K562 (cell line): ENCODE results near the gene EDEM2. TPM values are rescaled to one million over a fixed set of nuclear protein-coding genes. Genes with fewer than 3 reads are reported as not detected.
A peak's percentile ranks its signal among the peaks of the same experiment; 100 is the strongest.

Source experiments
- ATAC-seq: fragments of 200-7000 bp; cut with Tn5 transposase; 3 replicates; pipeline ENCODE4 v1.9.1; 2020; ENCODE audit warnings: moderate library complexity
- BruUV-seq: library from RNA; stranded (reverse); fragments of 400-500 nt; replicated peaks from 2 replicates; lab custom pipeline; 2021; lab: Mats Ljungman, UMichigan
- CTCF ChIA-PET: fragments of 300-600 bp; formaldehyde crosslinking; extraction: SDS; loops from one replicate; lab custom pipeline; 2021; ENCODE audit warnings: low intra/inter-chr PET ratio; lab: Yijun Ruan, JAX
- POLR2A ChIA-PET: fragments of 300-600, 350-650 bp; sonication (Branson Sonifier 250); formaldehyde crosslinking; extraction: SDS; loops from one replicate; lab custom pipeline; 2021; ENCODE audit warnings: antibody characterized with exemption, inconsistent platforms; lab: Yijun Ruan, JAX
- DNase-seq, 4 experiments: peaks; one replicate each; pipeline versions ENCODE4 v3.0.0 to v3.0.0-alpha.2; 2011 to 2018; ENCODE audit warnings: low spot score in 3 of 4, mixed read lengths in 3 of 4; ENCODE audit errors: extremely low read depth in 1 of 4
- FAIRE-seq: peaks from 2 replicates; lab custom pipeline; 2011; peaks lifted over from hg19 to GRCh38; lab: Jason Lieb, UNC
- H2AFZ ChIP-seq: 2 replicates; pipeline ENCODE4 v1.6.0; 2011; ENCODE audit warnings: low read depth, low read length, control low read depth, inconsistent platforms
- H3K27ac ChIP-seq: fragments of 200-600 bp; 3 replicates; pipeline ENCODE4 v1.8.0; 2011; ENCODE audit warnings: low read depth, mild to moderate bottlenecking, control low read depth, inconsistent platforms, low read length, moderate library complexity, mixed read lengths; ENCODE audit errors: extremely low read depth
- H3K27me3 ChIP-seq, 2 experiments: fragments of 300-600 bp in 1 of 2; 2 replicates in 1 of 2; 3 replicates in 1 of 2; pipeline versions ENCODE4 v1.6.0 to v1.8.0; 2011; ENCODE audit warnings: inconsistent platforms in 2 of 2, low read length in 2 of 2, mild to moderate bottlenecking in 1 of 2, mixed read lengths in 1 of 2, moderate library complexity in 1 of 2; ENCODE audit not compliant: control insufficient read depth in 2 of 2, insufficient read depth in 2 of 2
- H3K36me3 ChIP-seq: fragments of 300-600 bp; 3 replicates; pipeline ENCODE4 v1.8.0; 2011; ENCODE audit warnings: mild to moderate bottlenecking, low read length, inconsistent platforms; ENCODE audit not compliant: control insufficient read depth, insufficient read depth
- H3K4me1 ChIP-seq, 2 experiments: fragments of 200-600 bp in 1 of 2; replicated peaks in 1 of 2; 2 replicates in 1 of 2; 3 replicates in 1 of 2; pipeline versions ENCODE4 v1.5.1 to v1.8.0; 2011; ENCODE audit warnings: inconsistent platforms in 2 of 2, low read length in 2 of 2, mild to moderate bottlenecking in 1 of 2, mixed read lengths in 1 of 2, moderate library complexity in 1 of 2; ENCODE audit not compliant: control insufficient read depth in 2 of 2, insufficient read depth in 2 of 2
- H3K4me2 ChIP-seq: 2 replicates; pipeline ENCODE4 v1.6.1; 2011; ENCODE audit warnings: low read length, control low read depth, inconsistent platforms, mixed read lengths; ENCODE audit not compliant: insufficient read depth
- H3K4me3 ChIP-seq: fragments of 200-600 bp; sonication (generic), shearing (Covaris generic); 2 replicates; pipeline ENCODE4 v1.5.1; 2016; ENCODE audit warnings: control low read depth, inconsistent platforms
- H3K79me2 ChIP-seq: fragments of 200-600 bp; 3 replicates; pipeline ENCODE4 v1.8.0; 2011; ENCODE audit warnings: low read length, inconsistent platforms; ENCODE audit not compliant: control insufficient read depth, insufficient read depth
- H3K9ac ChIP-seq, 2 experiments: 2 replicates each; pipeline versions ENCODE4 v1.6.0 to v1.6.1; 2011; ENCODE audit warnings: low read depth in 2 of 2, low read length in 2 of 2, control low read depth in 1 of 2, inconsistent platforms in 1 of 2, mild to moderate bottlenecking in 1 of 2, mixed read lengths in 1 of 2; ENCODE audit not compliant: insufficient read depth in 1 of 2
- H3K9me1 ChIP-seq: one replicate; pipeline ENCODE4 v1.6.0; 2011; ENCODE audit warnings: inconsistent platforms, mild to moderate bottlenecking, low read length, moderate library complexity; ENCODE audit not compliant: control insufficient read depth, insufficient read depth
- H3K9me3 ChIP-seq: replicated peaks from 2 replicates; pipeline ENCODE4 v1.5.1; 2011; ENCODE audit warnings: low read depth, low read length, inconsistent platforms; ENCODE audit not compliant: control insufficient read depth, insufficient read depth
- H4K20me1 ChIP-seq: replicated peaks from 2 replicates; pipeline ENCODE4 v1.6.1; 2011; ENCODE audit warnings: low read length, inconsistent platforms, mixed read lengths; ENCODE audit not compliant: control insufficient read depth, insufficient read depth
- CBX3 ChIP-seq, 2 experiments: IDR thresholded peaks; 1 replicate in 1 of 2; 2 replicates in 1 of 2; pipeline ENCODE4 v1.6.1; 2012; ENCODE audit warnings: inconsistent platforms in 2 of 2, low read length in 2 of 2, borderline replicate concordance in 1 of 2, control low read depth in 1 of 2
- EP400 ChIP-seq: fragments of 450-650 bp; IDR thresholded peaks from 2 replicates; pipeline ENCODE4 v1.6.1; 2017; ENCODE audit warnings: antibody characterized with exemption, mild to moderate bottlenecking, moderate library complexity
- MEIS2 ChIP-seq: fragments of 450-650 bp; IDR thresholded peaks from 2 replicates; pipeline ENCODE4 v1.6.1; 2014; ENCODE audit warnings: mild to moderate bottlenecking; ENCODE audit not compliant: partially characterized antibody
- MTA2 ChIP-seq: fragments of 450-650 bp; IDR thresholded peaks from 2 replicates; pipeline ENCODE4 v1.6.1; 2016; ENCODE audit warnings: low read depth
- PHB2 ChIP-seq: fragments of 450-650 bp; IDR thresholded peaks from 2 replicates; pipeline ENCODE4 v1.6.1; 2017; ENCODE audit warnings: low read depth
- RAD21 ChIP-seq, 2 experiments: fragments of 250-450 bp in 1 of 2; fragments of 450-650 bp in 1 of 2; sonication (Bioruptor Pico) in 1 of 2; formaldehyde crosslinking in 1 of 2; IDR thresholded peaks in 1 of 2; conservative IDR thresholded peaks in 1 of 2; 2 replicates each; pipeline versions ENCODE4 v1.4.0 to v1.8.0; 2020 to 2022; ENCODE audit warnings: mild to moderate bottlenecking in 2 of 2, moderate library complexity in 1 of 2
- SMARCA5 ChIP-seq: fragments of 450-650 bp; IDR thresholded peaks from 2 replicates; pipeline ENCODE4 v1.6.1; 2016
- STAT5B ChIP-seq: fragments of 250-450 bp; sonication (Bioruptor Pico); IDR thresholded peaks from 2 replicates; pipeline ENCODE4 v1.8.0; 2021; ENCODE audit warnings: mild to moderate bottlenecking, inconsistent platforms
- TBL1XR1 ChIP-seq, 2 experiments: IDR thresholded peaks; 2 replicates each; pipeline ENCODE4 v1.6.1; 2012; ENCODE audit warnings: improper control_type of control experiment in 2 of 2, low read length in 2 of 2, mild to moderate bottlenecking in 1 of 2
- TEAD1 ChIP-seq, 2 experiments: fragments of 450-650 bp in 1 of 2; sonication (generic) in 1 of 2; formaldehyde crosslinking; IDR thresholded peaks; 2 replicates each; pipeline versions ENCODE4 v1.4.0 to v1.8.0; 2020 to 2022; ENCODE audit warnings: mild to moderate bottlenecking in 2 of 2, missing genetic modification reagents in 1 of 2
- ZEB2 ChIP-seq: fragments of 450-650 bp; IDR thresholded peaks from 2 replicates; pipeline ENCODE4 v1.6.1; 2016
- ZNF57 ChIP-seq: fragments of 450-650 bp; formaldehyde crosslinking; IDR thresholded peaks from 2 replicates; pipeline ENCODE4 v1.4.0; 2020; ENCODE audit warnings: mild to moderate bottlenecking, moderate library complexity
- in situ Hi-C: fragments of 300-500 bp; cut with MboI; formaldehyde crosslinking; loops from 4 replicates; pipeline ENCODE4 v1.15.0; 2018; ENCODE audit warnings: inconsistent platforms, mixed read lengths
- intact Hi-C: fragments of 100-400 bp; cut with micrococcal nuclease; formaldehyde crosslinking; loops from 2 replicates; pipeline ENCODE4 v1.14.2; 2022
- polyA plus RNA-seq, 8 experiments: library from polyadenylated mRNA; depleted of rRNA in 4 of 8; stranded (reverse) in 5 of 8; unstranded in 3 of 8; fragments of >200 nt; fragmentation: Nextera tagmentation in 2 of 8; fragmentation: Illumina TruSeq in 1 of 8; extraction: Ambion mirVana in 2 of 8; extraction: Trizol in 1 of 8; gene quantifications; 2 replicates each; pipeline versions ENCODE4 v1.2.1 to v1.2.3, GENCODE V29; 2011 to 2014; ENCODE audit warnings: inconsistent platforms in 1 of 8, missing spikeins in 1 of 8
- total RNA-seq, 7 experiments: library from RNA; depleted of rRNA in 6 of 7; stranded (reverse); fragments of >200 nt in 6 of 7; fragmentation: Illumina TruSeq in 2 of 7; extraction: Trizol in 2 of 7; gene quantifications; 2 replicates each; pipeline versions ENCODE4 v1.2.1 to v1.2.3, GENCODE V29; 2011 to 2021; ENCODE audit warnings: low replicate concordance in 1 of 7
- TF ChIP-seq, protein P1 (sequence below): fragments of 450-650 bp; IDR thresholded peaks from 2 replicates; pipeline ENCODE4 v1.6.1; 2016; ENCODE audit warnings: antibody characterized with exemption
- TF ChIP-seq, protein P2 (sequence below): fragments of 450-650 bp; IDR thresholded peaks from 2 replicates; pipeline ENCODE4 v1.6.1; 2018; ENCODE audit warnings: mild to moderate bottlenecking, low read depth; ENCODE audit not compliant: partially characterized antibody
- TF ChIP-seq, protein P3 (sequence below): fragments of 200-800 bp; sonication (Bioruptor generic); IDR thresholded peaks from 2 replicates; pipeline ENCODE4 v1.6.1; 2017; ENCODE audit warnings: missing genetic modification characterization, missing compliant biosample characterization
- TF ChIP-seq, protein P4 (sequence below): sonication (generic); formaldehyde crosslinking; IDR thresholded peaks from 2 replicates; pipeline ENCODE4 v1.9.0; 2022; ENCODE audit warnings: mild to moderate bottlenecking, missing genetic modification reagents
- TF ChIP-seq, protein P5 (sequence below): fragments of 250-450 bp; sonication (Bioruptor Pico); IDR thresholded peaks from 2 replicates; pipeline ENCODE4 v1.5.1; 2021; ENCODE audit warnings: mild to moderate bottlenecking

The EDEM2 gene
- total and polyA plus RNA-seq, 9 of the 15 experiments (the other 6 are each of a cell fraction or from before 2014, with no cell fraction given), result 6.9 to 11.0 (median 9.7) TPM

DNA sequence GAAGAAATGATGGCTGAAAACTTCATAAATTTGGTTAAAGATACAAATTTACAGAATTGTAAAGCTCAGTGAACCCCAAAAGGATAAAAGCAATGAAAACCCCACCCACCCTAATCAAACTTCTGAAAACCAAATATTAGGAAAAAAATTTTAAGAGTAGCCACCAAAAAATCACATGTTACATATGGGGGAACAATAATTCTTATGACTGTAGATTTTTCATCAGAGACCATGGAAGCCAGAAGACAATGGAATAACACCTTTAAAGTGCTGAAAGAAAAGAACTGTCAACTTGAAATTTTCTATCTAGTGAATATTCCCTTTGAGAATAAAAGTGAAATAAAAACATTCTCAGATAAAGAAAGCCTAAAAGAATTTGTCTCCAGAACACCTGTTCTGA is 49.2 kb upstream of the EDEM2 start:
- Histone ChIP-seq H3K27me3 (no peaks in the 10 kb centered on the region), H3K4me1 (peaks cover 14 to 26% of the 10 kb centered on the region in 2 experiments), H3K36me3 (no peaks in the 10 kb centered on the region), H2AFZ (no peak overlapping the region), H3K4me3 (no peak overlapping the region), H3K9me1 (no peaks in the 10 kb centered on the region), H3K9ac (no peak overlapping the region), H4K20me1 (no peaks in the 10 kb centered on the region), H3K9me3 (peaks cover 17% of the 10 kb centered on the region), H3K4me2 (no peak overlapping the region), H3K79me2 (no peaks in the 10 kb centered on the region), H3K27ac (no peak overlapping the region)
- ATAC-seq (no peak), FAIRE-seq (no peak), DNase-seq (no peak)
- intact Hi-C loops (no loop called here), in situ Hi-C loops (no loop called here)
- POLR2A ChIA-PET, result no interaction called here
- BruUV-seq, result no TSS peak
- CTCF ChIA-PET, result interaction anchor here (0.5 kb wide), 1 partner anchor 1058 kb away, joined by 3 read pairs; no protein-coding TSS in a partner anchor
- TF ChIP-seq MTA2, result no peak
- TF ChIP-seq, protein P1, sequence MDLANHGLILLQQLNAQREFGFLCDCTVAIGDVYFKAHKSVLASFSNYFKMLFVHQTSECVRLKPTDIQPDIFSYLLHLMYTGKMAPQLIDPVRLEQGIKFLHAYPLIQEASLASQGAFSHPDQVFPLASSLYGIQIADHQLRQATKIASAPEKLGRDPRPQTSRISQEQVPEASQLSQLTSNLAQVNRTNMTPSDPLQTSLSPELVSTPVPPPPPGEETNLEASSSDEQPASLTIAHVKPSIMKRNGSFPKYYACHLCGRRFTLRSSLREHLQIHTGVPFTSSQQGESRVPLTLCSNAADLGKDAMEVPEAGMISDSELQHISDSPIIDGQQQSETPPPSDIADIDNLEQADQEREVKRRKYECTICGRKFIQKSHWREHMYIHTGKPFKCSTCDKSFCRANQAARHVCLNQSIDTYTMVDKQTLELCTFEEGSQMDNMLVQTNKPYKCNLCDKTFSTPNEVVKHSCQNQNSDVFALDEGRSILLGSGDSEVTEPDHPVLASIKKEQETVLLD, result 0 out of 2 replicates have a peak, but pooled peaks have one; percentile 43
- TF ChIP-seq CBX3 (IDR thresholded peaks at IDR 0.05; ENCODE audit: borderline replicate concordance in 1 of 2, low read length in 2 of 2), result peak in 1 of 2 experiments; percentile 99; a peak in 2 of 3 replicates
- no peak for TF ChIP-seq TEAD1 (CRISPR knock-in tag; IDR thresholded peaks at IDR 0.05)
- peak; percentile 25 for TF ChIP-seq MEIS2
- TF ChIP-seq, protein P2, sequence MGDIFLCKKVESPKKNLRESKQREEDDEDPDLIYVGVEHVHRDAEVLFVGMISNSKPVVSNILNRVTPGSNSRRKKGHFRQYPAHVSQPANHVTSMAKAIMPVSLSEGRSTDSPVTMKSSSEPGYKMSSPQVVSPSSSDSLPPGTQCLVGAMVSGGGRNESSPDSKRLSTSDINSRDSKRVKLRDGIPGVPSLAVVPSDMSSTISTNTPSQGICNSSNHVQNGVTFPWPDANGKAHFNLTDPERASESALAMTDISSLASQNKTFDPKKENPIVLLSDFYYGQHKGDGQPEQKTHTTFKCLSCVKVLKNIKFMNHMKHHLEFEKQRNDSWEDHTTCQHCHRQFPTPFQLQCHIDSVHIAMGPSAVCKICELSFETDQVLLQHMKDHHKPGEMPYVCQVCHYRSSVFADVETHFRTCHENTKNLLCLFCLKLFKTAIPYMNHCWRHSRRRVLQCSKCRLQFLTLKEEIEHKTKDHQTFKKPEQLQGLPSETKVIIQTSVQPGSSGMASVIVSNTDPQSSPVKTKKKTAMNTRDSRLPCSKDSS, result peak; percentile 84
- TF ChIP-seq, protein P3, sequence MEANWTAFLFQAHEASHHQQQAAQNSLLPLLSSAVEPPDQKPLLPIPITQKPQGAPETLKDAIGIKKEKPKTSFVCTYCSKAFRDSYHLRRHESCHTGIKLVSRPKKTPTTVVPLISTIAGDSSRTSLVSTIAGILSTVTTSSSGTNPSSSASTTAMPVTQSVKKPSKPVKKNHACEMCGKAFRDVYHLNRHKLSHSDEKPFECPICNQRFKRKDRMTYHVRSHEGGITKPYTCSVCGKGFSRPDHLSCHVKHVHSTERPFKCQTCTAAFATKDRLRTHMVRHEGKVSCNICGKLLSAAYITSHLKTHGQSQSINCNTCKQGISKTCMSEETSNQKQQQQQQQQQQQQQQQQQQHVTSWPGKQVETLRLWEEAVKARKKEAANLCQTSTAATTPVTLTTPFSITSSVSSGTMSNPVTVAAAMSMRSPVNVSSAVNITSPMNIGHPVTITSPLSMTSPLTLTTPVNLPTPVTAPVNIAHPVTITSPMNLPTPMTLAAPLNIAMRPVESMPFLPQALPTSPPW (CRISPR knock-in tag), result no peak
- no peak for TF ChIP-seq STAT5B (CRISPR knock-in tag)
- TF ChIP-seq ZEB2, result 0 out of 2 replicates have a peak, but pooled peaks have one; percentile 36
- TF ChIP-seq, protein P4, sequence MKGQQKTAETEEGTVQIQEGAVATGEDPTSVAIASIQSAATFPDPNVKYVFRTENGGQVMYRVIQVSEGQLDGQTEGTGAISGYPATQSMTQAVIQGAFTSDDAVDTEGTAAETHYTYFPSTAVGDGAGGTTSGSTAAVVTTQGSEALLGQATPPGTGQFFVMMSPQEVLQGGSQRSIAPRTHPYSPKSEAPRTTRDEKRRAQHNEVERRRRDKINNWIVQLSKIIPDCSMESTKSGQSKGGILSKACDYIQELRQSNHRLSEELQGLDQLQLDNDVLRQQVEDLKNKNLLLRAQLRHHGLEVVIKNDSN (CRISPR knock-in tag), result no peak
- TF ChIP-seq ZNF57 (CRISPR knock-in tag), result no peak
- peak in 1 of 2 experiments; percentile 25; a peak in 1 of 4 replicates for TF ChIP-seq RAD21 (CRISPR knock-in tag; conservative IDR thresholded peaks at IDR 0.05 in 1 of 2, IDR thresholded peaks at IDR 0.05 in 1 of 2)
- TF ChIP-seq SMARCA5, result 0 out of 2 replicates have a peak, but pooled peaks have one; percentile 20
- TF ChIP-seq PHB2, result no peak
- 0 out of 2 replicates have a peak, but pooled peaks have one; percentile 5 for TF ChIP-seq EP400
- TF ChIP-seq TBL1XR1 (IDR thresholded peaks at IDR 0.05; ENCODE audit: low read length in 2 of 2), result no peak
- TF ChIP-seq, protein P5, sequence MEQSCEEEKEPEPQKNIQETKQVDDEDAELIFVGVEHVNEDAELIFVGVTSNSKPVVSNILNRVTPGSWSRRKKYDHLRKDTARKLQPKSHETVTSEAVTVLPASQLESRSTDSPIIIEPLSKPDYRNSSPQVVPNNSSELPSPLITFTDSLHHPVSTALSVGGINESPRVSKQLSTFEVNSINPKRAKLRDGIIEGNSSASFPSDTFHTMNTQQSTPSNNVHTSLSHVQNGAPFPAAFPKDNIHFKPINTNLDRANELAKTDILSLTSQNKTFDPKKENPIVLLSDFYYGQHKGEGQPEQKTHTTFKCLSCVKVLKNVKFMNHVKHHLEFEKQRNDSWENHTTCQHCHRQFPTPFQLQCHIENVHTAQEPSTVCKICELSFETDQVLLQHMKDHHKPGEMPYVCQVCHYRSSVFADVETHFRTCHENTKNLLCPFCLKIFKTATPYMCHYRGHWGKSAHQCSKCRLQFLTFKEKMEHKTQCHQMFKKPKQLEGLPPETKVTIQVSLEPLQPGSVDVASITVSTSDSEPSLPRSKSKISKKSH (CRISPR knock-in tag), result peak; percentile 81; the same call in 1 of the 2 replicates
